GM12801 (cell line): Measurements from ENCODE around the gene PIGQ.

Source experiments
- CTCF ChIP-seq: IDR thresholded peaks from one replicate; pipeline ENCODE4 v1.5.1; 2011; ENCODE audit warnings: control low read depth; ENCODE audit not compliant: insufficient read length; ENCODE audit errors: extremely low read depth

The PIGQ gene

GRCh38 chr16:617855-618254 is 48.1 kb downstream of the PIGQ start:
- no peak for TF ChIP-seq CTCF

DNA sequence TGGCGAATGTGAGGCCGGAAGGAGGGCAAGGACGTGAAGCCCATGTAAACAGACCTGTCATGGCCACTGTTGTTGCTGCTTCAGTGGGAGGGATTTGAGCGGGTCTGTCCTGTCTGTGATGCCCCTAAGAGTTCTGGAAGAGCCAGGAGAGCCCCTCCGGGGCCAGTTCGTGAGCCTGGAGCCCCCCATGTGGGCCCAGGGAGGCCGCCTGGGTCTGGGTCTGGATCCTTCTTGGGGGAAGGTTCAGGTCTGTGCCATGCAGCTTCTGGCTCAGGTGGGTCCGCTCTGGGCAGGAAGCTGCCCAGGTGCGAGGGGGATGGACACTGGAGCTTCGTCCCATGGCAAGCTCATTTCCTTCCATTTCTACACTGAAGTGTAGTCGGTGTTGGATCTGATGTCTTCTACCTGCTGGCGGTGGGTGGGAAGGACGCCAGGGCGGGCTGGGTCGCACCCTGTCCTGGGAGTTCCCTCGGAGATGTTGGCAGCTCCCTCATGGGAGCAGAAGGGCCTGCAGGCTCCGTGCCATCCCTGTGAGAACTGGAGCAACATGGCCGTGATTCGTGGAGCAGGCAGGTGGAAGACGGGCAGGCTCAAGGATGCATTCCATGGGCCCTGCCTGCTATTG is 49.8 kb downstream of the PIGQ start:
- TF ChIP-seq CTCF: no peak

DNA sequence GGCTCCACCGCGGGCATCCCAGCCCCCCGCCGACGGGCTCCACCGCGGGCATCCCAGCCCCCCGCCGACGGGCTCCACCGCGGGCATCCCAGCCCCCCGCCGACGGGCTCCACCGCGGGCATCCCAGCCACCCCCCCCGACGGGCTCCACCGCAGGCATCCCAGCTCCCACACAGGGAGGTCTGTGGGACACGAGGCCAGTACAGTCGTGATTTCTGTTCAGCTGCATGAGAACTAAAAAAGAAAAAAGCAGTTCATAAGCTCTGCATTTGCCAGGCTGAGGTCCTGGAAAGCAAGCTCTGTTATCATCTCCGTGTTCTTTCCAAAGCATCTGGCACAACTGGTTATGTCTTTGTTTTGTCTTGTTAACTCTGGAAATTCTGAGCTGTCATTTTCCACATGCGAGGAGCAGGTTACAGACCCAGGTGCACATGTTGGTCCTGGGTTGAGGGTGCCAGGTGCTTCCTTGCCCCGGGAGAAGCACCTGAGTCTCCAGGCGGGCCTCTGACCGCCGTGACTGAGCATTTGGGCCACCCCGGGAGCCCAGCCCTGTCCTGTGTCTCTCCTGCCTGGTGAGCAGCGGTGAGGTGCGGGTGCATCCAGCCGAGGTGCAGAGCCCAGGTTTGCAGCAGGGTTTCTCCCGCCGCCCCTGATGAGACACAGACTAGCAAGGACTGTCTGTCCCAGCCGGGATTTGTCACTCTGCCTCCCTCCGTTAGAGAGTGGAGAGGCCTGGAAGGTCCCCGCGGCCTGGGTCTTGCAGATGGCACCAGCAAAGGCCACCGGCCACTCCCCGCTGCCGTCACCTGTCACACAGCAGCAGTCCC is 51.1 kb downstream of the PIGQ start:
- TF ChIP-seq CTCF: no peak

GRCh38 chr16:621526-622105 is 51.8 kb downstream of the PIGQ start:
- no peak for TF ChIP-seq CTCF

DNA sequence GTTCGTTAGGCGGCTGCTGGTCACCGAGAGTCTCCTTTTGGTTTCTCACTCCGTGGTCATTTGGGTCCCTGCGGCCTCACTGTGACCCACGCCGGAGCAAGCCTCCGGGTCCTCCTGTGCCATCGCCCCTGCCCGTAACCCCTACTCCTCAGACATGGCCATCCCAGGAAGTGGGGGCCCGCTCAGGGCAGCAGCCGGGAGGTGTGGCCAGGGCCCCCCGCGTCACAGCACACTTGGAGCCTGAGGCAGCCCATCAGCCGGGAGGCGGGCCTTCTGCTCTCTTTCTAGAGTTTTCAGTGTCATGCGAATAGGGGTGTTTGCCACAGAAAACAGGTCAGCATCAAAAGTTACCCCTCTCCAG is 53.1 kb downstream of the PIGQ start:
- no peak for TF ChIP-seq CTCF

GRCh38 chr16:624526-625070 is 54.8 kb downstream of the PIGQ start:
- no peak for TF ChIP-seq CTCF
